HEK293 (cell line): ENCODE measurements around the gene UTP18.

ENCODE experiments used
- FEZF1 ChIP-seq: fragments of 450-650 bp; formaldehyde crosslinking; IDR thresholded peaks from 2 replicates; pipeline ENCODE4 v1.5.1; 2016; ENCODE audit warnings: missing biosample characterization, missing genetic modification characterization
- HOXD13 ChIP-seq: sonication (generic); formaldehyde crosslinking; IDR thresholded peaks from 2 replicates; pipeline ENCODE4 v1.8.0; 2022; ENCODE audit warnings: missing genetic modification reagents, borderline replicate concordance
- IKZF3 ChIP-seq: fragments of 450-650 bp; IDR thresholded peaks from 2 replicates; pipeline ENCODE4 v1.5.0; 2018; ENCODE audit warnings: missing biosample characterization, mild to moderate bottlenecking, missing genetic modification characterization, moderate library complexity
- KLF8 ChIP-seq: fragments of 450-650 bp; formaldehyde crosslinking; IDR thresholded peaks from 2 replicates; pipeline ENCODE4 v1.5.1; 2016; ENCODE audit warnings: missing biosample characterization, missing genetic modification characterization
- MEIS1 ChIP-seq: sonication (generic); formaldehyde crosslinking; IDR thresholded peaks from 2 replicates; pipeline ENCODE4 v1.8.1; 2022; ENCODE audit warnings: missing genetic modification reagents, mild to moderate bottlenecking, borderline replicate concordance
- MZF1 ChIP-seq: fragments of 450-650 bp; formaldehyde crosslinking; IDR thresholded peaks from 2 replicates; pipeline ENCODE4 v1.5.1; 2017; ENCODE audit warnings: missing biosample characterization, missing genetic modification characterization, borderline replicate concordance
- SETDB1 ChIP-seq: IDR thresholded peaks from one replicate; pipeline ENCODE4 v1.6.1; 2017; ENCODE audit warnings: mild to moderate bottlenecking, low read length, moderate library complexity, mixed read lengths; ENCODE audit not compliant: insufficient read length
- ZBTB11 ChIP-seq: fragments of 450-650 bp; formaldehyde crosslinking; conservative IDR thresholded peaks from 2 replicates; pipeline ENCODE4 v1.5.1; 2016; ENCODE audit warnings: low read depth, missing biosample characterization, missing genetic modification characterization
- ZBTB21 ChIP-seq: fragments of 450-650 bp; formaldehyde crosslinking; IDR thresholded peaks from 2 replicates; pipeline ENCODE4 v1.5.1; 2017; ENCODE audit warnings: missing biosample characterization, missing genetic modification characterization
- ZBTB26 ChIP-seq: fragments of 450-650 bp; formaldehyde crosslinking; optimal IDR thresholded peaks from 2 replicates; pipeline ENCODE3; 2016; ENCODE audit warnings: missing biosample characterization, mild to moderate bottlenecking, missing genetic modification characterization
- ZBTB8A ChIP-seq: fragments of 450-650 bp; formaldehyde crosslinking; IDR thresholded peaks from 2 replicates; pipeline ENCODE4 v1.5.1; 2016; ENCODE audit warnings: missing biosample characterization, missing genetic modification characterization
- ZFHX2 ChIP-seq: fragments of 450-650 bp; formaldehyde crosslinking; conservative IDR thresholded peaks from 2 replicates; pipeline ENCODE4 v1.5.1; 2016; ENCODE audit warnings: missing biosample characterization, missing genetic modification characterization
- ZFP69B ChIP-seq: fragments of 450-650 bp; formaldehyde crosslinking; IDR thresholded peaks from 2 replicates; pipeline ENCODE4 v1.5.1; 2016; ENCODE audit warnings: missing biosample characterization, missing genetic modification characterization
- ZNF155 ChIP-seq: fragments of 450-650 bp; formaldehyde crosslinking; IDR thresholded peaks from 2 replicates; pipeline ENCODE4 v1.5.1; 2016; ENCODE audit warnings: missing biosample characterization, missing genetic modification characterization
- ZNF341 ChIP-seq: fragments of 450-650 bp; formaldehyde crosslinking; IDR thresholded peaks from 2 replicates; pipeline ENCODE4; 2016; ENCODE audit warnings: low read depth, missing biosample characterization, missing genetic modification characterization
- ZNF398 ChIP-seq: fragments of 450-650 bp; formaldehyde crosslinking; IDR thresholded peaks from 2 replicates; pipeline ENCODE4 v1.5.1; 2017; ENCODE audit warnings: missing biosample characterization, missing genetic modification characterization
- ZNF501 ChIP-seq: fragments of 450-650 bp; formaldehyde crosslinking; IDR thresholded peaks from 2 replicates; pipeline ENCODE4 v1.5.1; 2016; ENCODE audit warnings: missing biosample characterization, missing genetic modification characterization
- ZNF518A ChIP-seq: fragments of 450-650 bp; formaldehyde crosslinking; conservative IDR thresholded peaks from 2 replicates; pipeline ENCODE4 v1.5.1; 2016; ENCODE audit warnings: low read depth, missing biosample characterization, missing genetic modification characterization
- ZNF561 ChIP-seq: fragments of 450-650 bp; IDR thresholded peaks from 2 replicates; pipeline ENCODE4 v1.5.1; 2018; ENCODE audit warnings: missing biosample characterization, missing genetic modification characterization, borderline replicate concordance
- ZNF585B ChIP-seq: fragments of 450-650 bp; formaldehyde crosslinking; IDR thresholded peaks from 2 replicates; pipeline ENCODE4 v1.5.1; 2016; ENCODE audit warnings: missing biosample characterization, missing genetic modification characterization
- ZNF629 ChIP-seq: fragments of 450-650 bp; formaldehyde crosslinking; IDR thresholded peaks from 2 replicates; pipeline ENCODE4 v1.5.1; 2017; ENCODE audit warnings: missing biosample characterization, missing genetic modification characterization
- ZNF692 ChIP-seq: fragments of 450-650 bp; formaldehyde crosslinking; IDR thresholded peaks from 2 replicates; pipeline ENCODE4 v1.5.1; 2016; ENCODE audit warnings: missing biosample characterization, missing genetic modification characterization
- ZNF768 ChIP-seq: fragments of 450-650 bp; formaldehyde crosslinking; IDR thresholded peaks from 2 replicates; pipeline ENCODE4 v1.5.1; 2018; ENCODE audit warnings: missing biosample characterization, mild to moderate bottlenecking, missing genetic modification characterization
- ZNF777 ChIP-seq: fragments of 450-650 bp; formaldehyde crosslinking; IDR thresholded peaks from 2 replicates; pipeline ENCODE4 v1.5.1; 2017; ENCODE audit warnings: missing biosample characterization, missing genetic modification characterization, borderline replicate concordance
- ZNF785 ChIP-seq: fragments of 450-650 bp; formaldehyde crosslinking; IDR thresholded peaks from 2 replicates; pipeline ENCODE4 v1.5.1; 2016; ENCODE audit warnings: missing biosample characterization, missing genetic modification characterization
- ZSCAN16 ChIP-seq: fragments of 450-650 bp; formaldehyde crosslinking; IDR thresholded peaks from 2 replicates; pipeline ENCODE4 v1.5.1; 2016; ENCODE audit warnings: missing biosample characterization, missing genetic modification characterization

The UTP18 gene

GRCh38 chr17:51260237-51261023 lies at the start of gene UTP18 (continued):
- TF ChIP-seq ZNF585B (tag by site-specific recombination) (no peak), KLF8 (tag by site-specific recombination) (peak; percentile 93), ZNF785 (tag by site-specific recombination) (no peak), ZSCAN16 (tag by site-specific recombination) (no peak), ZBTB21 (tag by site-specific recombination) (peak; percentile 71; the same call in 1 of the 2 replicates), ZFP69B (tag by site-specific recombination) (no peak), ZBTB11 (tag by site-specific recombination) (peak; percentile 18; the same call in 1 of the 2 replicates), IKZF3 (tag by site-specific recombination) (peak; percentile 75), ZBTB26 (tag by site-specific recombination) (peak; percentile 90), ZNF501 (peak; percentile 75), MEIS1 (CRISPR knock-in tag) (no peak), ZFHX2 (peak; percentile 80), ZNF341 (tag by site-specific recombination) (peak; percentile 34; the same call in 1 of the 2 replicates), ZNF629 (tag by site-specific recombination) (peak; percentile 93), ZNF561 (tag by site-specific recombination) (peak; percentile 80), SETDB1 (no peak), ZNF398 (tag by site-specific recombination) (no peak), ZBTB8A (tag by site-specific recombination) (peak; percentile 71), ZNF155 (tag by site-specific recombination) (no peak), ZNF518A (peak; percentile 44; the same call in 1 of the 2 replicates), ZNF777 (tag by site-specific recombination) (peak; percentile 91), MZF1 (tag by site-specific recombination) (no peak), FEZF1 (no peak), HOXD13 (CRISPR knock-in tag) (no peak), ZNF768 (no peak), ZNF692 (tag by site-specific recombination) (no peak)
